Astrocyte of the hippocampus (primary cell): Measurements from ENCODE around the gene RPAIN.
A peak's percentile ranks its signal among the peaks of the same experiment; 100 is the strongest.
"Not testable (repeated sequence)": the region's sequence is repeated elsewhere in the genome, so short reads cannot be mapped to it uniquely, and the experiment has no call there.

Experiments used
- DNase-seq: peaks from one replicate; pipeline ENCODE4 v3.0.0; 2011; ENCODE audit warnings: low read depth, low spot score

Gene RPAIN

GRCh38 chr17:5429191-5429887 lies 9.4 kb downstream of the RPAIN start:
- no peak for DNase-seq

DNA sequence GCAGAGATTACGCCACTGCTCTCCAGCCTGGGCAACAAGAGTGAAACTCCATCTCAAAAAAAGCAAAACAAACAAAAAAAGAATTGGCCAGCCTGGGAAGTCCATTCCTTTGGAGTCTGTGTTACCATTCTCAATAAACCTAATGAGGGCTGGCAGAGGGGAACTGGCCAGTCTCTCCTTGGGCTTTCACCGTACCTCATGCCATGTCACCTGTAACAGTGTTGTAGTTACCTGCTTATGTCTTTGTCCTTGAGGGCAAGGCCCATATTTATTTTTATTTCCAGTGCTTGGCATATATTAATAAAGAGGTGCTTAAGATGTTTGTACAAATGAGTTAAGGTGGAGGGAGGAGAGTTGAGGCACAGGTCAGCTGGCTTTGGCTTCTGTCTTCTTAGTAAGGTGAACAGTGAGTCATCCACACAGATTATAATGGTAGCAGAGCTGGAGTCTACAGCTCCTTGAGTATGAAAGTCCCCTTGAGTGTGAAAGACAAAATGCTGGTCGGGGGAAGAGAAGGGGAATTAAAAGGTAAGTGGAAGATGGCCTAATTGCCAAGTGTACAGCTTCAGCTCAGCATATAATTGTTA lies 10.5 kb downstream of the RPAIN start:
- no peak for DNase-seq

DNA sequence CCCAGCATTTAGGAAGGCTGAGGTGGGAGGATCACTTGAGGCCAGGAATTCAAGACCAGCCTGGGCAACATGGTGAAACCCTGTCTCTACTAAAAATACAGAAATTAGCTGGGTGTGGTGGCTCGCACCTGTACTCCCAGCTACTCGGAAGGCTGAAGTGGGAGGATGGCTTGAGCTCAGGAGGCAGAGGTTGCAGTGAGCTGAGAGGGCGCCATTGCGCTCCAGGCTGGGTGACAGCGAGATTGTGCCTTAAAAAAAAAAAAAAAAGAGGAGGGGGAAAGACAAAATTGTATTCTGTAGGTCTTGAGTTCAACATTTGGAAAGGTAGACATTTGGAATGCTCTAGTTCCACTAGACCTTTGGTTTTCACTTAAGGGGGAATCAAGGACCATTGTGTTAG lies 11.3 kb downstream of the RPAIN start:
- not testable (repeated sequence) for DNase-seq

DNA sequence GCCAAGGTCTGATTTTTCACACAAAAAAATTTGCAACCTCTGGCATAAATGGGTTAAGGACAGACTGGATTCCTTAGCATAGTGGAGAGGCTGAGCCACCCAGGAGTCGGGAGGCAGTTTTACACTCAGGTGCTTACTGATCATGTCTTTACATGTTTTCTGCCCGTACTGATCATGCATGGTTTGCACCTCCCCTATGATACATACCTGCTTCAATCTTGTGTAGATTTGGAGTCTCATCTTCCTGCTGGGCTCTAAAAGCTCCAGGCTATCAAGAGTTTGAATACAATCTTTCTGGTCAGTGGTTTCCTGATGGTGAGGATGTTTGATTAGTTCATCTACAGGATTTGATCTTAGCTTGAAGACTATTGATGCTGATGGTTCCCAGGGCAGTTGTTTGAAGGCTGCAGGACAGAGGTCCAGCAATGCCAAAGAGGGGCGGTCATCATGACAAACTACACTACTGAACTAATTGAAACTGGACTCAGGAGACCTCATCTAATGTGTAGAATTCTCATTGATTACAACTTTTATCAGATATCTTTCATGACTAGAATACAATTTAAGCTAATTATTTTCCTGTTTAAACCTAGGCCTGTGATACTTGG lies 12.1 kb downstream of the RPAIN start:
- DNase-seq, result no peak

DNA sequence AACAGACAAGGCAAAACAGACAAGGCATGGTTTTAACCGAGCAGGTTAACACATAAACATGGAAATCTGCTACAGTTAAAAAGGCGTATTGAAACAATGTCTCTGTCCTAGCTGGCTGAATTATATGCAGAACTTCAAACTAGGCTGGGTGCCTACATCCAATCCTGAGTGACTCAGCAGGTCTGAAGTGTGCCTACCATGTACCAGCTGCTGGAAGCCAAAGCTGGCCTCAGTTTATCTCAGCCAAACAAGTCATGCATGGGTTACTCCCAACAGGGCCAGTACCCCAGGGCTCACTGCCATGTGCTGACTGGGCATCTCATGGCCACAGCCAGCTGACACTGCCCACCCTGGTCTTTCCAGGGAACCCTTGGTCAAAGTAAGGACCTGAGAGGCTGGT lies 15.0 kb downstream of the RPAIN start:
- no peak for DNase-seq

GRCh38 chr17:5435781-5436315 lies 15.9 kb downstream of the RPAIN start:
- peak; percentile 71 for DNase-seq

GRCh38 chr17:5437721-5438317 lies 17.8 kb downstream of the RPAIN start:
- peak; percentile 50 for DNase-seq

DNA sequence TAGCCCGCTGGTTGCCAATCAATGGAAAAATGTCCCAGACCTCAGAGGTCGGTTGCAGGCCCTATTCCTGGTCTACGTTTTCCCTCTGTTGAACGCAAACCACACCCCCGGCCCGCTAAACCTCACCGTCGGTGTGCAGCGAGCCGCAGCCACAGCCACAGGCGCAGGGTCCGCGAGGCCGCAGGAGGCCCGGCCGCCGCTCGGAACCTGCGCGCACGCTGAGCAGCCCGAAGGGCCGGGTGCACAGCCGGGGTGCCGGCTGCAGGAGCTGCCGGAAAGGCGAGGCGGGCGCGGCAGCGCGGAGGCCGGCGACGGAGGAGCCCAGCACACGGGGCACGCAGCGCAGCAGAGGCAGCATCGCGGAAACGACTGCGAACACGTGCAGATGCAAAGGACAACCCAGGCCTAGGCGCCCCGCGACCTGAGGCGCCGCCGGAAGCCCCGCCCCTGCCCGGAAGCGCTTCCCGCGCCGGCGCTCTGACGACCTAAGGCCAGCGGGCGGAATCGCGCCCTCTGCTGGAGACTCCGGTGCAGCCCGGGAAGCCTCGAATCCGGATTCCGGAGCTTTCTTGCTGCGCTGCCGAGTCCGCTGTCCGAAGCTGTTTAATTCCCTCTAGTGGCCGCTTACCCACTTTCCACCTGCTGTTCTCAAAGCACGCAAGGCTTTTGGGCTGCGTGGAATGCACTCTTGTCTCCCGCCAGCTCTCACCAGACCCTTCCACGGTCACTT lies 18.9 kb downstream of the RPAIN start, which contains the start of gene C1QBP:
Gene C1QBP (minus strand): TSS at position 440 of the 730 bp plus-strand sequence. CDS start 82 bp downstream, at position 358.
- DNase-seq, result peak; percentile 98

- no peak for DNase-seq
These were observed 19.4 kb downstream of the RPAIN start for GRCh38 chr17:5439446-5439764.

DNA sequence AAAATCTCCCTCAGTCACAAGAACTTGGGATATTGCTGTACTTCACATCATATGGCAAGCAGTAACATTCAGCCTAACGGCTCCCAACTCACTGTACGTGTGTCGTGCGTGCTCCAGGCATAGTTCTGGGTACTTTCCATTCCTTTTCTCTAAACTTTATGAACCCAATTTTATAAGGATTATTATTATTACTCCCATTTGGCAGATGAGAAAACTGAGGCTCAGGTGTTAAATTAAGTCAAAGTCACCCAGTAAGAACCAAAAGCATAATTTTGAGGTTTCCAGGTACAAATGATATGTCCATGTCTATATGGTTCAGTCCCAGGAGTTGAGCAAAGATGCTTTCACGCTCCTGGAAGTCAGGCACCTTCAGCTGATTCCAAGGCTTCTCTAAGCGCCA lies 23.7 kb downstream of the RPAIN start:
- no peak for DNase-seq

DNA sequence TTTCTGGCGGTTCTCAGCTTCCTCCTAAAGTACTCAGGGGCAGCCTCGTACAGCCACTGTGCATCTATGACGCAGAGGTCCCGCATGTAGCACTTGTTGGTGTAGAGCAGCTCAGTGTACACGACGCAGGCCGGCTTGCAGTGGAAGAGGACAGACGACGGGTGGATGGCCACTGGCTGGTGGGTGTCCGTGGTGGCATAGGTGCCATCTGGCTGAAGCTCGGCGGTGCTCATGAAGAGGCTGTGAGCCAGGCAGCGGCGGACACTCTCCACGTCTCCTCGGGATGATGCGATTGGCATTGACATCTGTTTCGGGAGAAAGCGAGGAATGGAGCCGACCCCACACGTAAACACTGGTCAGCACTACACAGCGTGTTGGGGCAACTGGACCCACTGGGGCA lies 24.2 kb downstream of the RPAIN start:
- no peak for DNase-seq

DNA sequence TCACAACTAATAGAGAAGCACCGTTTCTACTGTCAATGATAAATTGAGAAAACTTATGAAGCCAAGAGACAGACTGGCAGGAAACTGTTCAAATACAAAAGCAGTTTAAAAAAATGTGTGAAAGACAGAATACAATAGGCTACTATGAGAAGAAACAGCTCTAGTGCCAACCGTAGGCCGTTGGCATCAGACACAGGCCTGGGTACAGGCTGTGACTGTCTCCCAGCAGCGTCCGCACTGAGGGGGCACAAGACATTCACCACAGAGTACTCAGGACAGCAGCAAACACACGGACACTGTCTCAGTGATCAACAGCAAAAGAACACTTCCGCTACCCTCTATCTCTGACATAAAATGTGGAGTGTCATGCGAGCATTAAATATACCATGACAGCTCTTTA lies 26.8 kb downstream of the RPAIN start:
- DNase-seq, result no peak

DNA sequence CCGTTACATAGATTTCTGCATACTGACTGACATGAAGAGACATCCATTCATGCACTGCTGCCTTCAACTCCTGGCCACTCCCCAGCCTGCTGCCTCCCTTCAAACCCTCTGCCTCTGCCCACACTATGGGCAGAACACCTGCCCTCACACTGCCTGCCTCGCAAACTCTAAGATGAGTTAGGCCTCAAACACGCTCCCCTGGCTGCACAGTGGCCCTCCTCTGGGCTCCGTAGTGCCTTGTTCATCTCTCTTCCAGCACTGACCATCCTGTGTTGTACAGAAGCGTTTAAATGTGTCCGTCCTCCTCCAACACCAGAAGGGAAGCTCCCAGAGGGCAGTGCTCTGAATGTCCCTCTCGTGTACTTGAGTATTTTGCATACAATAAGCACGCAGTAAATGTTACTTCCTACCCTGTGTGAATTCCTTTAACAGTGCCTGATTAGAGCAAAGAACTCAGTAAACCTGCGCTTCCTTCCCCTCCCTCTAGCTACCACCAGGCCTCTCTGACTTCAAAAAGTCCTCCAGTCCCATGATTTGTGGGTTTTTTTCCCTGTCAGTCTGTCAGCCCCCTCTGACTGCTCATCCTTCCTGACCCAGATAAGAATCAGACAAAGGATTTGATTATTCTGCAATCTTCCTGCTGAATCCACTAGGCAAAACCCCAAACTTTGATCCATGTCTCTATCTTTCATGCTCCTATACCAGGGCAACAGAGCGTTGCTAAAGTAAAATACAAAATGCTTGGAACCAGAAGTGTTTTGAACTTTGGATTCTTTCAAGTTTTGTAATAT lies 44.9 kb downstream of the RPAIN start:
- no peak for DNase-seq

GRCh38 chr17:5466295-5466694 lies 46.3 kb downstream of the RPAIN start:
- DNase-seq, result no peak

- peak; percentile 11 for DNase-seq
These were observed 47.4 kb downstream of the RPAIN start for GRCh38 chr17:5467416-5467815.

DNA sequence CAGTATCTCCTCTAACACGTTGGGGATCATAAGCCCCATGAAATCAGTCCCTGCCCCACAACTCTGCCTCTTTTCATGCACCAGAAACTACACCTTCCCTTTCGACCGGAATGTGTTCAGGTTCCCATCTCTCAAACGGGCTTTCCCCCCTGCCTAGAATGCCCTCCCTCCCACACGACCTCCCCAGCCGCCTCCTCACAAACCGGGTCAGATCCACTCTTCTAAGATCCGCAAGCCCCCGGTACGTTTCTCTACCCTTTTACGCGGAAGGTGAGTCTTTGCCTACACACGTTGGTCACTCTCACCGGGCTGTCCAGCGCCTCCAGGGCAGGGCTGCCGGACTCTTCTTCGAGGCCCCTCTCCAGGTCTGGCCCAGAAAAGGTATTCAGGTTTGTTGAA lies 48.1 kb downstream of the RPAIN start:
- DNase-seq, result no peak

DNA sequence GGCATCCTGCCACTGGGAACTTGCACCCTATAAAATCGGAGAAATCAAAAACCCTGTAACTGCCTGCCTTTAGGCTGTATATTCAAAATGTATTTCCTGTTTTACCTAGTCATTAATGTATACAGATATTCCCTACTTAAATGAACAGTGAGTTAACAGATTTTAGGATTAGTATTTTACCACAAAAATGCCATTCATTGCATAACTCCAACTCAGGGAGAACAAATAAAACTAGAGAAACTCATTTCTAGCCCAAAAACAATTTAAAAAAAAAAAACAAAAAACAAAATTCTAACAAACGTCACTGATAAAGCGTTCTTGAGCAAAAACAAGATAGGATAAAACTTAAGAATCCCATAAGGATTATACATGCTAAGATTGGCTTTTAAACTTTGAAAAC lies 52.5 kb downstream of the RPAIN start:
- no peak for DNase-seq

DNA sequence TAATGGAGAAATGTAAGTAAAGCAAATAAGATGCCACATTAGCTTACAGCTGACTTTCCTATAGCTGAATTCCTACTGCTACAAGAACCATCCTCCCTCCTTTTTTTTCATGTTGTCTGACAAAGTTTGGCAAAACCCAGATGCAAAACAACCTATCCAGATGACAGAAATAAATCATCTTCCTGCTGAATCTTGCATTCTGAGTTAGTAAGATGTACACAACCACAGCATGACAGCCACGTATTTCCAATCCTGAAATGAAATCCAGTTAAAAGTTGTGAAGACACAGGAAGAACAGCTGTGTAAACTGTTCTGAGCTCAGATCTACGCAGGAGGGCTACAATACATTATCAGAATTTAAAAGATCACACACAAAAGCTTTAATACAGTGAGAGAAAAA lies 53.9 kb downstream of the RPAIN start:
- DNase-seq, result no peak

GRCh38 chr17:5478992-5479391 lies 59.0 kb downstream of the RPAIN start:
- no peak for DNase-seq

GRCh38 chr17:5480962-5481361 lies 61.0 kb downstream of the RPAIN start:
- DNase-seq, result no peak

DNA sequence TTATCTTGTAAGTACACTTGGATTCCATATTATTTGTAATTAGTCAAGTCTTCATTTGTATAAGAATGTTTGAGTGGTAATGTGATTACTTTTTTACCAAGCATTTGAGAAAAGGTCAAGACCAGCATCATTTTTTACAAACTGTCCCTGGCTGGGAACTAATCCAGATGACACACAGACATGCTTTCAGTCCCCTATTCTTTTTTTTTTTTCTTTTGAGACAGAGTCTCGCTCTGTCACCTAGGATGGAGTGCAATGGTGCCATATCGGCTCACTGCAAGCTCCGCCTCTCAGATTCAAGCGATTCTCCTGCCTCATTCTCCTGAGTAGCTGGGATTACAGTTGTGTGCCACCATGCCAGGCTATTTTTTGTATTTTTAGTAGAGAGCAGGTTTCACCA lies 61.5 kb downstream of the RPAIN start:
- no peak for DNase-seq
